Tibial artery (tissue), 4 donors: ENCODE results near the gene PDCD7.
"Not testable (repeated sequence)": the region's sequence is repeated elsewhere in the genome, so short reads cannot be mapped to it uniquely, and the experiment has no call there.

Source experiments
- DNase-seq, 2 donors: peaks; one replicate each; pipeline ENCODE4 v3.0.0-alpha.2; 2019
- H3K27ac ChIP-seq, 2 donors: fragments of 200-600 bp; sonication (generic) in 1 of 2; 1 replicate in 1 of 2; 2 replicates in 1 of 2; pipeline ENCODE4 v1.5.1; 2018 to 2019; ENCODE audit warnings: mild to moderate bottlenecking in 1 of 2
- H3K27me3 ChIP-seq, 2 donors: fragments of 200-600 bp; sonication (generic) in 1 of 2; one replicate each; pipeline versions ENCODE4 v1.5.1 to v1.6.0; 2016 to 2019
- H3K36me3 ChIP-seq, 3 donors: fragments of 200-600 bp; sonication (generic) in 2 of 3; one replicate each; pipeline ENCODE4 v1.5.1; 2016 to 2019; ENCODE audit warnings: mild to moderate bottlenecking in 2 of 3
- H3K4me1 ChIP-seq, 4 donors: fragments of 200-600 bp; sonication (generic) in 2 of 4; 1 replicate in 3 of 4; 2 replicates in 1 of 4; pipeline ENCODE4 v1.5.1; 2016 to 2019
- H3K4me3 ChIP-seq, 2 donors: fragments of 200-600 bp; sonication (generic) in 1 of 2; 1 replicate in 1 of 2; 2 replicates in 1 of 2; pipeline ENCODE4 v1.5.1; 2018 to 2019; ENCODE audit warnings: mild to moderate bottlenecking in 2 of 2
- H3K9me3 ChIP-seq, 3 donors: fragments of 200-600 bp; sonication (generic) in 1 of 3; one replicate each; pipeline ENCODE4 v1.5.1; 2016 to 2019
- intact Hi-C: fragments of 100-400 bp; cut with DNase I; formaldehyde crosslinking; loops from one replicate; pipeline ENCODE4 v1.15.0; 2023; ENCODE audit warnings: low total_unique reads
- TF ChIP-seq, protein P1 (sequence below), 2 experiments: fragments of 200-600 bp in 1 of 2; fragments of 450-650 bp in 1 of 2; IDR thresholded peaks; one replicate each; pipeline ENCODE4 v1.5.1; 2017 to 2019; ENCODE audit warnings: antibody characterized with exemption in 2 of 2, mild to moderate bottlenecking in 1 of 2, moderate library complexity in 1 of 2

Gene PDCD7

DNA sequence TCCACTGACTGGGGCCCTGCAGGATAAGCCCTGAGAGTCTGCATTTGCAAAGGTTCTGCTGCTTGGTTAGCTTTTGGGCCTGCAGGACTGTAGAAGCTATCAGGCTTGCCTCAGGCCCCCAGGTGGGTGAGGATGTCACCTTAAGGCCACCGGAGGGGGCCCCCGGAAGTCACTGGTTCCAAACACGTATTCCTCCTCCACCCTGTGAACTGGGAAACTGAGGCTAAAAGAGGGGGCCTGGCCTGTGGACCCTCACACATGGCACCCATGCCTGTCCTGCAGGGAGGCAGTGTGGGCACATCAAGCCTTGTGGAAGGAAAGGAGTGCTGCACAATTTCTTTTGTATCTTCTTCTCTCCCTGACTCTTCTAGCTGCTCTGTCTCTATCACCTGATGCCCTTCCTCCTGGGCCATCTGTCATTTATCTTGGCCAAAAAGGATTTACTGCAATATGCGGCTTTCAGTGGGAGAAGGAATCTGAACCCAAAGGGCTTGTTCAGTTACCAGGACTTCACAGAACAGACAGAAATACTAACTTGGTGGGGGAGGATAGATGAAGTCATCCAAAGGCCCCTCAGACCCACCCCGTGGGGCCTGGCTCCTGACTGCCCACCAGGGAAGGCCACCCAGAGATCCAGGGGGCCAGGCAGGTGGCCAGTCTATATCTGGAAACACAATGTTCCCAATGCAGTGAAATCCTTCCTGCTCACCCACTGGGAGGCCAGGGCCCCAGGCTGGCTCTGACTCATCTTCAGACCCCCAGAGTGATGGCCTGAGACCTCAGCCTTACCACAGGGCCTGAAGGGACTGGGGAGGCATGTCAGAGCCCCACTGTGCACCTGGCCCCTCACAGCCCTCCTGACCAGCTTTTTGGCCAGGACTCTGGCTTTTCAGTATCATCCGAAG, 36.9 kb downstream of the PDCD7 start:
- Histone ChIP-seq H3K4me1 (peaks cover 7 to 67% (median 50%) of the 10 kb centered on the region in 4 donors), H3K9me3 (no peaks in the 10 kb centered on the region), H3K4me3 (no peak overlapping the region), H3K27ac (peak overlapping the region; percentile 95 to 96), H3K27me3 (no peaks in the 10 kb centered on the region), H3K36me3 (peaks cover 18 to 46% (median 37%) of the 10 kb centered on the region in 3 donors)
- DNase-seq: peak in 1 of 2 donors; percentile 57
- intact Hi-C loops: no loop called here
- TF ChIP-seq, protein P1, sequence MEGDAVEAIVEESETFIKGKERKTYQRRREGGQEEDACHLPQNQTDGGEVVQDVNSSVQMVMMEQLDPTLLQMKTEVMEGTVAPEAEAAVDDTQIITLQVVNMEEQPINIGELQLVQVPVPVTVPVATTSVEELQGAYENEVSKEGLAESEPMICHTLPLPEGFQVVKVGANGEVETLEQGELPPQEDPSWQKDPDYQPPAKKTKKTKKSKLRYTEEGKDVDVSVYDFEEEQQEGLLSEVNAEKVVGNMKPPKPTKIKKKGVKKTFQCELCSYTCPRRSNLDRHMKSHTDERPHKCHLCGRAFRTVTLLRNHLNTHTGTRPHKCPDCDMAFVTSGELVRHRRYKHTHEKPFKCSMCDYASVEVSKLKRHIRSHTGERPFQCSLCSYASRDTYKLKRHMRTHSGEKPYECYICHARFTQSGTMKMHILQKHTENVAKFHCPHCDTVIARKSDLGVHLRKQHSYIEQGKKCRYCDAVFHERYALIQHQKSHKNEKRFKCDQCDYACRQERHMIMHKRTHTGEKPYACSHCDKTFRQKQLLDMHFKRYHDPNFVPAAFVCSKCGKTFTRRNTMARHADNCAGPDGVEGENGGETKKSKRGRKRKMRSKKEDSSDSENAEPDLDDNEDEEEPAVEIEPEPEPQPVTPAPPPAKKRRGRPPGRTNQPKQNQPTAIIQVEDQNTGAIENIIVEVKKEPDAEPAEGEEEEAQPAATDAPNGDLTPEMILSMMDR (IDR thresholded peaks at IDR 0.05): no peak

DNA sequence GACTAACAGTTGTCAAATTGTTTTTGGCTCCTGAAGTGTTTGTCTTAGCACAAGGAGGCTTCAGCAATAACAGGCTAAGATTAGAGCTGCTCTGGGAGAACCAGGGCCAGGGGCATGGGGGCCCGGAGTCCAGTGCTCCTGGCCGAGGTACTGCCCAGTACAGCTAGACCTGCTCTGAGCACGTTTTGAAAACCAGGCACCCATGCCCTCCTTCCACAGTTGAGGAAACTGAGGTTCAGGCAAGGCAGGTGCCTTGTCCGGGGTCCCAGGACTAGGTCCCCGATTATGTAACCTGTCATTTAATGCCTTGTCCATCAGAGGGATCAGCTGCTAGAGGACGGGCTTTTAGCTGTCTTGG, 37.9 kb downstream of the PDCD7 start:
- TF ChIP-seq, protein P1 (IDR thresholded peaks at IDR 0.05): no peak
- DNase-seq: peak in 1 of 2 donors; percentile 51
- peaks cover 7 to 67% (median 47%) of the 10 kb centered on the region in 4 donors for H3K4me1 ChIP-seq
- no peak overlapping the region for H3K4me3 ChIP-seq
- H3K9me3 ChIP-seq: no peaks in the 10 kb centered on the region
- H3K27ac ChIP-seq: peak overlapping the region; percentile 95 to 96
- intact Hi-C loops: no loop called here
- H3K27me3 ChIP-seq: no peaks in the 10 kb centered on the region
- H3K36me3 ChIP-seq: peaks cover 18 to 40% (median 35%) of the 10 kb centered on the region in 3 donors

DNA sequence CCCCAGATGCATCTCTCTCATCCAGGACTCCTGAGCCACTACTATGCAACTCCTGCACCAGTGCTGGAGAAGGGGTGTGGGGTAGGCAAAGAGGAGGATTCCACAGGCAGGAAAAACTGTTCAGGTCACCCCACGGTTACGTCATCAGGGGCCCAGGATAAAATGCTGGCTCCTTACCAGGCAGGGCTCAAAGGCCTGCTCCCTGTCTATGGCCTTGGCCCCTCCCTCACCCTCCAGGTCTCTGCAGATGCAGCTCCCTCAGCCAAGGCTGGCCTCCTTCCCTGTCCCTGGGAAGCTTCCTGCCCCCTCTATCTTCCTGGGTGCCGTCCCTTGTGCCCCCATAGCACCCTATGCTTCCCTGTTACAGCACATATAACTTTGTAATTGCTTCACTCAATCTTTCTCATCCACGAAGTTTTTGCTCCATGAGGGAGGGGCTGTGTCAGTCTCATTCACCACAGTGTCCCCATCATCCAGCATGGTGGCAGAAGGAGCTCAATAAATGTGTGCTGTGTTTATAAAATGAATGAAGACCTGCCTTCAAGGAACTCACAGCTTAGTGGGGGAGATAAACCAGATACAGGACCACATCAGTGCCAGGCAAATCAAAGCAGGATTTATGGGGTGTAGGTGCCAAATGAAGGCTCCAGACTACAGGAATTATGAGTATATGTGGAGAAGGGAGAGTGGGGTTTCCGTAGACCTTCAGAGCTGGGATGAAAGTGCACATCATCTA, 38.4 kb downstream of the PDCD7 start:
- Histone ChIP-seq H3K36me3 (peaks cover 18 to 34% (median 29%) of the 10 kb centered on the region in 3 donors), H3K27me3 (no peaks in the 10 kb centered on the region), H3K4me3 (no peak overlapping the region), H3K4me1 (peaks cover 7 to 67% (median 50%) of the 10 kb centered on the region in 4 donors), H3K9me3 (no peaks in the 10 kb centered on the region), H3K27ac (peak overlapping the region; percentile 95 to 96)
- TF ChIP-seq, protein P1 (IDR thresholded peaks at IDR 0.05): no peak
- DNase-seq: peak in 1 of 2 donors; percentile 68
- intact Hi-C loops: no loop called here

DNA sequence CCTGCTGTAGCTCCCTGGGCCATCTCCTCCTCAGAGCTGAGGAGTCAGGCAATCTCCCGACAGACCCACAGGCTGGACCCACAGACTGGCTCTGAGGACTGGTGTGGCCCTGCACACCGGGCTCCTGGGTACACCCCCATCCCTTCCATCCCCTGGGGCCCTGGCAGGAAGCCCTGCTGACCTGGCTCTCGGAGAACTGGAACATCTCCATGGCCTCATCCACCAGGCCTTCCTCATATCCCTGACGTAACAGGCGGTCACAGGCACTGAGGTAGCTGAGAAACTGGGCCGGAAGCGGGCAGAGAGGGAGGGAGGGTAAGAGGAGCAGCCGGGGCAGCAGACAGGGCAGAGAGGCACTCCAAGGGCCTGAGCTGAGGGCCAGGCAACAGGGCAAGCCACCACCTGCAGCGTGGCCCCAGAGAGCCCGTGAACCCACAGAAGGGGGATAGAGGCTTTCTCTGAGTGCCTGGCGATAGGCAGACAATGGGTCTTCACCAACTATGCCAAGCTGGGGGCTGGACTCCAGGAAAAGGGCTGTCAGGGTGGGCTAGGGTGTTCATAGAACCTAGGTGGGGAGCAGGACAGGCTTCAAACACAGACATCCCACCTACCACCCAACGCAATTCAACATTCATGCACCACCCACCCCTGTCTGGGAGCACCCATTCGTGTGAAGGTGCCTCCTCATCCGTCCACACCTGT, 39.2 kb downstream of the PDCD7 start:
- intact Hi-C loops: no loop called here
- Histone ChIP-seq H3K36me3 (peaks cover 14 to 27% (median 23%) of the 10 kb centered on the region in 3 donors), H3K4me1 (peaks cover 7 to 75% (median 54%) of the 10 kb centered on the region in 4 donors), H3K9me3 (no peaks in the 10 kb centered on the region), H3K27ac (peak overlapping the region; percentile 95 to 96), H3K27me3 (no peaks in the 10 kb centered on the region), H3K4me3 (no peak overlapping the region)
- TF ChIP-seq, protein P1 (IDR thresholded peaks at IDR 0.05): no peak
- peak in 1 of 2 donors; percentile 93 for DNase-seq

DNA sequence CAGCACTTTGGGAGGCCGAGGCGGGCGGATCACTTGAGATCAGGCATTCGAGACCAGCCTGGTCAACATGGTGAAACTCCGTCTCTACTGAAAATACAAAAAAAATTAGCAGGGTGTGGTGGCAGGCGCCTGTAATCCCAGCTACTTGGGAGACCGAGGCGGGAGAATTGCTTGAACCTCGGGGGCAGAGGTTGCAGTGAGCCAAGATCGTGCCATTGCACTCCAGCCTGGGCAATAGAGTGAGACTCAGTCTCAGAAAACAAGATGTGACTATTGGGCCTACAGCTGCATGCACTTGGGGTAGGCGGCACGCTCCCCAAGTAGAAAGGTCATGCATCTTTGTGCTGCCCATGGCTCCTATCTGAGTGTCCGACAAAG, 39.8 kb downstream of the PDCD7 start:
- peaks cover 8 to 20% (median 16%) of the 10 kb centered on the region in 3 donors for H3K36me3 ChIP-seq
- H3K27ac ChIP-seq: peak overlapping the region; percentile 95 to 96
- H3K9me3 ChIP-seq, intact Hi-C loops, H3K4me3 ChIP-seq, H3K27me3 ChIP-seq: not testable (repeated sequence)
- H3K4me1 ChIP-seq: peaks cover 7 to 81% (median 61%) of the 10 kb centered on the region in 4 donors
- peak in 1 of 2 donors; percentile 58 for DNase-seq
